GDM1 (cell line): ENCODE results near the gene PCDHGA2.
"Not testable (repeated sequence)": the region's sequence is repeated elsewhere in the genome, so short reads cannot be mapped to it uniquely, and the experiment has no call there.

ENCODE experiments used
- DNase-seq: peaks from one replicate; lab custom pipeline; 2025; lab: John Stamatoyannopoulos, UW

The PCDHGA2 gene

DNA sequence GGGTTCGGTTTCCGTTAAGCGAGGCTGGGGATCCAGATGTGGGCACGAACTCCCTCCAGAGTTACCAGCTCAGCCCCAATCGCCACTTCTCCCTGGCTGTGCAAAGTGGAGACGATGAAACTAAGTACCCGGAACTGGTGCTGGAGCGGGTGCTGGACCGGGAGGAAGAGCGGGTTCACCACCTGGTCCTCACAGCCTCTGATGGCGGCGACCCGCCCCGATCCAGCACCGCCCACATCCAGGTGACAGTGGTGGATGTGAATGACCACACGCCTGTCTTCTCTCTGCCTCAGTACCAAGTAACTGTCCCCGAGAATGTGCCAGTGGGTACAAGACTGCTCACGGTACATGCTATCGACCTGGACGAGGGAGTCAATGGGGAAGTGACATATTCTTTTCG is 44.8 kb downstream of the PCDHGA2 start:
- DNase-seq: no peak

DNA sequence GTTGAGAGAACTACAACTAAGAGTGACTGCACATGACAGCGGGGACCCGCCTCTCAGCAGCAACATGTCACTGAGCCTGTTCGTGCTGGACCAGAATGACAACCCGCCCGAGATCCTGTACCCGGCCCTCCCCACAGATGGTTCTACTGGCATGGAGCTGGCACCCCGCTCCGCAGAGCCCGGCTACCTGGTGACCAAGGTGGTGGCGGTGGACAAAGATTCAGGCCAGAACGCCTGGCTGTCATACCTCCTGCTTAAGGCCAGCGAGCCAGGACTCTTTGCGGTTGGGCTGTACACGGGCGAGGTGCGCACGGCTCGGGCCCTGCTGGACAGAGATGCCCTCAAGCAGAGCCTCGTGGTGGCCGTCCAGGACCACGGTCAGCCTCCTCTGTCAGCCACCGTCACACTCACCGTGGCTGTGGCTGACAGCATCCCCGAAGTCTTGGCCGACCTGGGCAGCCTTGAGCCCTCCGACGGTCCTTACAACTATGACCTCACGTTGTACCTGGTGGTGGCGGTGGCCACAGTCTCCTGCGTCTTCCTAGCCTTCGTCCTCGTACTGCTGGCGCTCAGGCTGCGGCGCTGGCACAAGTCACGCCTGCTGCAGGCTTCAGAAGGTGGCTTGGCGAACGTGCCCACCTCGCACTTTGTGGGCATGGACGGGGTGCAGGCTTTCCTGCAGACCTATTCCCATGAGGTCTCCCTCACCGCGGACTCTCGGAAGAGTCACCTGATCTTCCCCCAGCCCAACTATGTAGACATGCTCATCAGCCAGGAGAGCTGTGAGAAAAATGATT is 46.1 kb downstream of the PCDHGA2 start:
- DNase-seq: no peak

DNA sequence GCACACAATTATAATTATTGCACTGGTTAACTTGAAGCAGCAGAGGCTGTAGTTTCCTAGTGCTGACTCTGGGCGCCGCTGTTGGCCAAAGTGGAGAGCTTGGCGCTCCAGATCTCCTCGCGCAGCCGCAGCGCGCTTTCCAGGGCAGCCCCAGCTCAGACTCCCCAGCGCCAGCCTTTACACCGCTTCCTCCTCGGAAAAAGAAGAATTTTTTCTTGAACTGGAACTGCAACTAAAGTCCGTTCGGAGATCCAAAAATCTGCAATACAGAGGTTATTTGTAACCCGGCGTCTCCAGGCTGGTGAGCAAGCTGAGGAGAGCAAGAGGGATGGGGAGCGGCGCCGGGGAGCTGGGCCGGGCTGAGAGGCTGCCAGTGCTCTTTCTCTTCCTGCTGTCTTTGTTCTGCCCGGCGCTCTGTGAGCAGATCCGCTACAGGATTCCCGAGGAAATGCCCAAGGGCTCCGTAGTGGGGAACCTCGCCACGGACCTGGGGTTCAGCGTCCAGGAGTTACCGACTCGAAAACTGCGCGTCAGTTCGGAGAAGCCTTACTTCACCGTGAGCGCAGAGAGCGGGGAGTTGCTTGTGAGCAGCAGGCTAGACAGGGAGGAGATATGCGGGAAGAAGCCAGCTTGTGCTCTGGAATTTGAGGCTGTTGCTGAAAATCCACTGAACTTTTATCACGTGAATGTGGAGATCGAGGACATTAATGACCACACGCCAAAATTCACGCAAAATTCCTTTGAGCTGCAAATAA is 49.2 kb downstream of the PCDHGA2 start, which contains the start of gene PCDHGB4:
TSS of gene PCDHGB4 (plus strand) at position 142 of the 755 bp plus-strand sequence. CDS start at position 329, 187 bp downstream.
- DNase-seq: not testable (repeated sequence)

GRCh38 chr5:141388661-141389060 is 50.1 kb downstream of the PCDHGA2 start:
- DNase-seq: no peak

DNA sequence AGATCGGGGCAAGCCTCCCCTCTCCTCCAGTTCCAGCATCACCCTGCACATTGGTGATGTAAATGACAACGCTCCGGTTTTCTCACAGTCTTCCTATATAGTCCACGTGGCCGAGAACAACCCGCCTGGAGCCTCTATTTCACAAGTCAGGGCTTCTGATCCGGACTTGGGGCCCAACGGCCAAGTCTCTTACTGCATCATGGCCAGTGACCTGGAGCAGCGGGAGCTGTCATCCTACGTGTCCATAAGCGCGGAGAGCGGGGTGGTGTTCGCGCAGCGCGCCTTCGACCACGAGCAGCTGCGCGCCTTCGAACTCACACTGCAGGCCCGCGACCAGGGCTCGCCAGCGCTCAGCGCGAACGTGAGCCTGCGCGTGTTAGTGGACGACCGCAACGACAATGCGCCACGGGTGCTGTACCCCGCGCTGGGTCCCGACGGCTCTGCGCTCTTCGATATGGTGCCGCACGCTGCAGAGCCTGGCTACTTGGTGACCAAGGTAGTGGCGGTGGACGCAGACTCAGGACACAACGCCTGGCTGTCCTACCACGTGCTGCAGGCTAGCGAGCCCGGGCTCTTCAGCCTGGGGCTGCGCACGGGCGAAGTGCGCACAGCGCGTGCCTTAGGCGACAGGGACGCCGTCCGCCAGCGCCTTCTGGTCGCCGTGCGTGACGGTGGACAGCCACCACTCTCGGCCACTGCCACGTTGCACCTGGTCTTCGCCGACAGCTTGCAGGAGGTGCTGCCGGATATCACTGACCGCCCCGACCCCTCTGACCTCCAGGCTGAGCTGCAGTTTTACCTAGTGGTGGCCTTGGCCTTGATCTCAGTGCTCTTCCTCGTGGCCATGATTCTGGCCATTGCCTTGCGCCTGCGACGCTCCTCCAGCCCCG is 50.8 kb downstream of the PCDHGA2 start:
- no peak for DNase-seq

DNA sequence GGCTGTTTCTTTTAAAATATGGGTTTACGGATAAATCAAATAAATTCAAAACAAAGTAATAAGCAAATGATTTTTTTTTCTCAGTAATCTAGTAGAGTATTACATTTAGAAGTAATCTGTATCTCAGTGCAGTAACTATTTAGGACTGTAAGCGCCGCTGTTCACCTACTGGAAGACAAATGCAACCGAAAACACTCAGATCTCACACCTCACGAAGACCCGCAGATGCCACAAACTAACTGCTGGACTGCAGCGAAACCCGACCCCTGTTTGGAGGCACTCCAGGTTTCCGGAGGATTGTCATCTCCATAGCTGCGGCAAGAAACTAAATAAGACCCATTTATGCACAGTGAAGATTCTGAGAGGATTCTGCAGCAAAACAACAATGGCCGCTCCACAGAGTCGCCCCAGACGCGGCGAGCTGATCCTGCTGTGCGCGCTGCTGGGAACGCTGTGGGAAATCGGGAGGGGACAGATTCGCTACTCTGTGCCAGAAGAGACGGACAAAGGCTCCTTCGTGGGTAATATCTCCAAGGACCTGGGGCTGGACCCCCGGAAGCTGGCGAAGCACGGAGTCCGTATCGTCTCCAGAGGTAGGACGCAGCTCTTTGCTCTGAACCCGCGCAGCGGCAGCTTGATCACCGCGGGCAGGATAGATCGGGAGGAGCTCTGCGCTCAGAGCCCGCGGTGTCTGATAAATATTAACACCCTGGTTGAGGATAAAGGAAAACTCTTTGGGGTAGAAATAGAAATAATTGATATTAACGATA is 54.1 kb downstream of the PCDHGA2 start, which contains the start of gene PCDHGA8:
TSS of gene PCDHGA8 (plus strand) at position 205 of the 770 bp plus-strand sequence. CDS start at position 386, 181 bp downstream.
- no peak for DNase-seq
